Adrenal gland (tissue), 12 donors: ENCODE measurements around the gene PGAP3. TPM values are rescaled to one million over a fixed set of nuclear protein-coding genes. Genes with fewer than 3 reads are reported as not detected.

Source experiments
- DNase-seq, 7 donors: peaks; one replicate each; pipeline ENCODE4 v3.0.0-alpha.2; 2019 to 2020
- H3K27ac ChIP-seq, 5 donors: fragments of 200-600 bp; sonication (generic) in 4 of 5; 1 replicate in 3 of 5; 2 replicates in 2 of 5; pipeline versions ENCODE4 v1.5.1 to v1.8.0; 2016 to 2020; ENCODE audit warnings: mild to moderate bottlenecking in 1 of 5
- H3K27me3 ChIP-seq: fragments of 200-600 bp; 2 replicates; pipeline ENCODE4 v1.8.0; 2021
- H3K36me3 ChIP-seq, 2 donors: fragments of 200-600 bp; replicated peaks in 1 of 2; 1 replicate in 1 of 2; 2 replicates in 1 of 2; pipeline versions ENCODE4 v1.5.1 to v1.8.0; 2018 to 2022
- H3K4me1 ChIP-seq, 2 donors: fragments of 200-600 bp; replicated peaks in 1 of 2; 1 replicate in 1 of 2; 2 replicates in 1 of 2; pipeline versions ENCODE4 v1.5.1 to v1.8.0; 2018 to 2021
- H3K4me3 ChIP-seq, 4 donors: fragments of 200-600 bp; sonication (generic) in 3 of 4; one replicate each; pipeline ENCODE4 v1.5.1; 2016 to 2018
- H3K9me3 ChIP-seq, 3 donors: fragments of 200-600 bp; sonication (generic) in 1 of 3; replicated peaks in 1 of 3; 1 replicate in 2 of 3; 2 replicates in 1 of 3; pipeline versions ENCODE4 v1.5.1 to v1.8.0; 2016 to 2021
- POLR2A ChIP-seq, 2 donors: fragments of 450-650 bp; IDR thresholded peaks; one replicate each; pipeline ENCODE4 v1.6.1; 2017; ENCODE audit warnings: antibody characterized with exemption in 2 of 2, mild to moderate bottlenecking in 2 of 2, moderate library complexity in 1 of 2
- WGBS, 4 donors: extraction: QIAGEN DNeasy Blood & Tissue Kit in 2 of 4; methylation state at CpG; one replicate each; pipeline versions ENCODE4 v1.1.5 to v1.1.7; 2013 to 2017; 5-methylcytosine and 5-hydroxymethylcytosine counted together
- intact Hi-C, 2 donors: fragments of 100-400 bp; cut with DNase I; formaldehyde crosslinking; loops; one replicate each; pipeline versions ENCODE4 v1.14.1 to v1.15.0; 2022 to 2023
- polyA plus RNA-seq, 3 donors: library from polyadenylated mRNA; stranded (reverse); fragments of 200-250 nt in 2 of 3; fragments of 350-450 nt in 1 of 3; fragmentation: Illumina TruSeq in 1 of 3; extraction: RNeasy Lipid Tissue Mini Kit (QIAGEN cat#74804) in 1 of 3; gene quantifications; one replicate each; pipeline ENCODE4 v1.2.3, GENCODE V29; 2013 to 2014
- total RNA-seq, 9 donors: library from RNA; depleted of rRNA in 4 of 9; stranded (reverse); fragments of >200 nt in 4 of 9; fragments of 120-200 nt in 1 of 9; fragmentation: NEBNext Ultra II Directional in 1 of 9; extraction: Animal tissue kit (Norgen Biotek cat#: 25700) in 1 of 9; gene quantifications; one replicate each; pipeline versions ENCODE4 v1.1.0 to v1.2.4, GENCODE V29; 2013 to 2023
- TF ChIP-seq, protein P1 (sequence below), 6 experiments: fragments of 450-650 bp in 4 of 6; fragments of 200-600 bp in 2 of 6; sonication (generic) in 1 of 6; IDR thresholded peaks; 1 replicate in 5 of 6; 2 replicates in 1 of 6; pipeline versions ENCODE4 v1.5.1 to v1.8.0; 2016 to 2021; ENCODE audit warnings: antibody characterized with exemption in 6 of 6, mild to moderate bottlenecking in 2 of 6, moderate library complexity in 1 of 6
- donor health status: healthy with polysubstance abuse.
- donor health status: Bipolar disorder and iron deficiency.
- donor health status: DM: yes; HTN: yes; CAD: no.
- donor health status: DM: no; HTN: no; CAD: no.
- donor health status: DM: no; HTN: no; CAD: no.
- donor health status: DM: yes; HTN: yes; CAD: no.

The PGAP3 gene
- total and polyA plus RNA-seq, 12 donors: 7.6 to 35.1 (median 22.7) TPM

DNA sequence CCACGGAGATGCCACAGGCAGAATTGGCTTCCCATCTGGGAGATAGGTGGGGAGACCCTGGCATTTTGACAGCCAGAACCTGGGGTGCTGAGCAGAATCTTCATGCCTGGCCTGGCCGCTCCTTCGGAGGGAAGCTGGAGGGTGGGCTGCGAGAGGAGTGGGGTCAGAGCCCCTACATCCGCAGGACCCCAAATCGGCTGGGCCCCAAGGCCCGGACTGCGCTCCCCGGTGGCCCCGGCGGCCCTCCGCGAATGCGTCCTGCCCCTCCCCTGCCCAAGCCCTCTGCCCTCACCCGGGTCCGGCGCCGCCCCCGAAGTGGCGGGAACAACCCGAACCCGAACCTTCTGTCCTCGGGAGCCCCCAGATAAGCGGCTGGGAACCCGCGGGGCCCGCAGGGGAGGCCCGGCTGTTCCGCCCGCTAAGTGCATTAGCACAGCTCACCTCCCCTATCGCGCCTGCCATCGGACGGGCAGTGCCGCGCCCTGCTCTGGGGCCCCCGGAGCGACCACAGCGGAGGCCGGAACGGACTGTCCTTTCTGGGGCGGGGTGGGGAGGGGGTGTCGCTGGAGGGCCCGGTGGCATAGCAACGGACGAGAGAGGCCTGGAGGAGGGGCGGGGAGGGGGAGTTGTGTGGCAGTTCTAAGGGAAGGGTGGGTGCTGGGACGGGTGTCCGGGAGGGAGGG is 20.5 kb downstream of the PGAP3 start:
- Histone ChIP-seq H3K4me1 (peaks cover 19 to 30% of the 10 kb centered on the region in 2 donors), H3K27ac (peak overlapping the region in 2 of 5 donors; percentile 29 to 74), H3K27me3 (peaks cover 23% of the 10 kb centered on the region), H3K9me3 (no peaks in the 10 kb centered on the region), H3K36me3 (peaks cover 0 to 7% of the 10 kb centered on the region in 2 donors), H3K4me3 (peak overlapping the region in 1 of 4 donors; percentile 47)
- intact Hi-C loops: no loop called here
- peak in 3 of 7 donors; percentile 46 to 91 (median 56) for DNase-seq
- TF ChIP-seq, protein P1, sequence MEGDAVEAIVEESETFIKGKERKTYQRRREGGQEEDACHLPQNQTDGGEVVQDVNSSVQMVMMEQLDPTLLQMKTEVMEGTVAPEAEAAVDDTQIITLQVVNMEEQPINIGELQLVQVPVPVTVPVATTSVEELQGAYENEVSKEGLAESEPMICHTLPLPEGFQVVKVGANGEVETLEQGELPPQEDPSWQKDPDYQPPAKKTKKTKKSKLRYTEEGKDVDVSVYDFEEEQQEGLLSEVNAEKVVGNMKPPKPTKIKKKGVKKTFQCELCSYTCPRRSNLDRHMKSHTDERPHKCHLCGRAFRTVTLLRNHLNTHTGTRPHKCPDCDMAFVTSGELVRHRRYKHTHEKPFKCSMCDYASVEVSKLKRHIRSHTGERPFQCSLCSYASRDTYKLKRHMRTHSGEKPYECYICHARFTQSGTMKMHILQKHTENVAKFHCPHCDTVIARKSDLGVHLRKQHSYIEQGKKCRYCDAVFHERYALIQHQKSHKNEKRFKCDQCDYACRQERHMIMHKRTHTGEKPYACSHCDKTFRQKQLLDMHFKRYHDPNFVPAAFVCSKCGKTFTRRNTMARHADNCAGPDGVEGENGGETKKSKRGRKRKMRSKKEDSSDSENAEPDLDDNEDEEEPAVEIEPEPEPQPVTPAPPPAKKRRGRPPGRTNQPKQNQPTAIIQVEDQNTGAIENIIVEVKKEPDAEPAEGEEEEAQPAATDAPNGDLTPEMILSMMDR (IDR thresholded peaks at IDR 0.05): no peak
- no peak for TF ChIP-seq POLR2A (IDR thresholded peaks at IDR 0.05)
- 0 to 17% (median 13%) methylated on average over 3 to 49 of the region's 49 CpGs for WGBS, 4 donors

- peaks cover 23% of the 10 kb centered on the region for H3K27me3 ChIP-seq
- 25 to 38% (median 29%) methylated on average over 3 to 11 of the region's 11 CpGs for WGBS, 4 donors
- DNase-seq: peak in 6 of 7 donors; percentile 56 to 88 (median 72)
- H3K4me1 ChIP-seq: peaks cover 19 to 30% of the 10 kb centered on the region in 2 donors
- H3K27ac ChIP-seq: peak overlapping the region in 2 of 5 donors; percentile 29 to 74
- intact Hi-C loops: no loop called here
- H3K9me3 ChIP-seq: no peaks in the 10 kb centered on the region
- H3K4me3 ChIP-seq: no peak overlapping the region
- TF ChIP-seq, protein P1 (IDR thresholded peaks at IDR 0.05): no peak
- TF ChIP-seq POLR2A (IDR thresholded peaks at IDR 0.05): no peak
- peaks cover 0 to 12% of the 10 kb centered on the region in 2 donors for H3K36me3 ChIP-seq
These were observed 21.1 kb downstream of the PGAP3 start for GRCh38 chr17:39666601-39667261.

- Histone ChIP-seq H3K36me3 (peaks cover 0 to 17% of the 10 kb centered on the region in 2 donors), H3K9me3 (no peaks in the 10 kb centered on the region), H3K4me1 (peaks cover 19 to 32% of the 10 kb centered on the region in 2 donors), H3K4me3 (no peak overlapping the region), H3K27me3 (peaks cover 19% of the 10 kb centered on the region), H3K27ac (peak overlapping the region in 1 of 5 donors; percentile 74)
- intact Hi-C loops: no loop called here
- TF ChIP-seq, protein P1 (IDR thresholded peaks at IDR 0.05): no peak
- TF ChIP-seq POLR2A (IDR thresholded peaks at IDR 0.05): no peak
- 25 to 53% (median 35%) methylated on average over 2 of the region's 2 CpGs for WGBS, 4 donors
- peak in 1 of 7 donors; percentile 57 for DNase-seq
These were observed 21.6 kb downstream of the PGAP3 start for GRCh38 chr17:39666231-39666600.

GRCh38 chr17:39665642-39666224 is 22.1 kb downstream of the PGAP3 start:
- Histone ChIP-seq H3K9me3 (no peaks in the 10 kb centered on the region), H3K27ac (peak overlapping the region in 1 of 5 donors; percentile 74), H3K4me3 (no peak overlapping the region), H3K4me1 (peaks cover 19 to 37% of the 10 kb centered on the region in 2 donors), H3K27me3 (peaks cover 15% of the 10 kb centered on the region), H3K36me3 (peaks cover 0 to 22% of the 10 kb centered on the region in 2 donors)
- intact Hi-C loops: no loop called here
- WGBS, 4 donors: 43 to 58% (median 48%) methylated on average over 7 to 17 of the region's 17 CpGs; no CpG with 5 or more reads in 1 of the 4 donors
- peak in 1 of 7 donors; percentile 88 for DNase-seq
- TF ChIP-seq, protein P1 (IDR thresholded peaks at IDR 0.05): peak in 2 of 6 experiments; percentile 4 to 18
- no peak for TF ChIP-seq POLR2A (IDR thresholded peaks at IDR 0.05)
